ENCODE measurements around the gene GALNT14. TPM values are rescaled to one million over a fixed set of nuclear protein-coding genes. Genes with fewer than 3 reads are reported as not detected.

Gene GALNT14
- total and polyA plus RNA-seq, 4 donors, result 0.85 to 2.8 (median 2.4) TPM

DNA sequence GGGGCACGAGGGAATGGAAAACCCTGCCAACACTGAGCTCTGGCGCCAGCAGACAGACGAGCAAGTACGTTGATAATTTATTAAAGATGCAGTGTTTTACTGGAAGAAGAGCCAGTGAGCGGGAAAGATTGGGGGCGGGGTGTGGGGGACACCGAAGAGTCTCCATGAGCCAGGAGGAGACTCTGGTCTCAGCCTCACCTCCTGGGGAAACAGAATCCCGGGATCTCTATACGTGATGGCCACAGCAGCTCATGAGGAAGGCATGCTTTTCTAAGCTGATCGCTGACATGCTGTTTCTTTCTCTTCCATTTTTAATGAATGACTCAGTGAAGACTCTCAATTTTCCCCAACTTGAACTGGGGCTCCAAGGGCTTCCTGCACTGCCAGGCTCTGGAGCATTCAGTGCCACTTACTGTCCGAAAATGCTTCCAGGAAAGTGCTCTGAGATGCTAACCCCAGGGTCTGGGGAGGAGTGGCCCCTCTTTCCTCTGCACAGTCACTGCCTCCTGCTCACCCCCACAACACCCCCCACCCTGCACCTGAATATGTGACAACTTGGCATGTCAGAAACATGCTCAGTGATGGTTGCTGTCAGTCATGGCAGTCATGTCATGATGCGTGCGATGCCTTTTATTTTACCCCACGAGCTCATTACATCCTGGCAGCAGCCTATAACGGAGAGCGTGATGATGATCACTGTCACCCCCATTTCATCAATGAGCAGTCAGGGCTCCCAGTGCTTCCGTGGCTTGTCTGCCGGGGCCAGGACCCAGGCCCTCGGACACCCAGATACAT lies 166.8 kb downstream of the GALNT14 start:
- TF ChIP-seq, protein P1, sequence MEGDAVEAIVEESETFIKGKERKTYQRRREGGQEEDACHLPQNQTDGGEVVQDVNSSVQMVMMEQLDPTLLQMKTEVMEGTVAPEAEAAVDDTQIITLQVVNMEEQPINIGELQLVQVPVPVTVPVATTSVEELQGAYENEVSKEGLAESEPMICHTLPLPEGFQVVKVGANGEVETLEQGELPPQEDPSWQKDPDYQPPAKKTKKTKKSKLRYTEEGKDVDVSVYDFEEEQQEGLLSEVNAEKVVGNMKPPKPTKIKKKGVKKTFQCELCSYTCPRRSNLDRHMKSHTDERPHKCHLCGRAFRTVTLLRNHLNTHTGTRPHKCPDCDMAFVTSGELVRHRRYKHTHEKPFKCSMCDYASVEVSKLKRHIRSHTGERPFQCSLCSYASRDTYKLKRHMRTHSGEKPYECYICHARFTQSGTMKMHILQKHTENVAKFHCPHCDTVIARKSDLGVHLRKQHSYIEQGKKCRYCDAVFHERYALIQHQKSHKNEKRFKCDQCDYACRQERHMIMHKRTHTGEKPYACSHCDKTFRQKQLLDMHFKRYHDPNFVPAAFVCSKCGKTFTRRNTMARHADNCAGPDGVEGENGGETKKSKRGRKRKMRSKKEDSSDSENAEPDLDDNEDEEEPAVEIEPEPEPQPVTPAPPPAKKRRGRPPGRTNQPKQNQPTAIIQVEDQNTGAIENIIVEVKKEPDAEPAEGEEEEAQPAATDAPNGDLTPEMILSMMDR (IDR thresholded peaks at IDR 0.05; ENCODE audit: control extremely low read depth, extremely low read depth), result no peak
- H3K9ac ChIP-seq (ENCODE audit: insufficient read depth in 1 of 2, low read length in 2 of 2), result no peak overlapping the region
- H3K36me3 ChIP-seq (ENCODE audit: control insufficient read depth in 4 of 4, insufficient read depth in 4 of 4, low read length in 4 of 4), result no peaks in the 10 kb centered on the region
- H3K27me3 ChIP-seq (ENCODE audit: control insufficient read depth in 3 of 3, insufficient read depth in 3 of 3, low read length in 2 of 3), result no peaks in the 10 kb centered on the region
- 87 to 95% methylated on average over 19 of the region's 19 CpGs for WGBS, 2 donors
- H3K27ac ChIP-seq (ENCODE audit: low read depth in 1 of 2, low read length in 1 of 2), result no peak overlapping the region
- ATAC-seq (ENCODE audit: insufficient read depth, low FRiP score) (no peak), DNase-seq (no peak)
- H3K4me1 ChIP-seq (ENCODE audit: control insufficient read depth in 5 of 5, insufficient read depth in 5 of 5, low read length in 5 of 5), result no peaks in the 10 kb centered on the region
- H3K4me3 ChIP-seq, result no peak overlapping the region
- no peaks in the 10 kb centered on the region for H3K9me3 ChIP-seq (ENCODE audit: control insufficient read depth in 4 of 4, insufficient read depth in 3 of 4, low read length in 3 of 4)

DNA sequence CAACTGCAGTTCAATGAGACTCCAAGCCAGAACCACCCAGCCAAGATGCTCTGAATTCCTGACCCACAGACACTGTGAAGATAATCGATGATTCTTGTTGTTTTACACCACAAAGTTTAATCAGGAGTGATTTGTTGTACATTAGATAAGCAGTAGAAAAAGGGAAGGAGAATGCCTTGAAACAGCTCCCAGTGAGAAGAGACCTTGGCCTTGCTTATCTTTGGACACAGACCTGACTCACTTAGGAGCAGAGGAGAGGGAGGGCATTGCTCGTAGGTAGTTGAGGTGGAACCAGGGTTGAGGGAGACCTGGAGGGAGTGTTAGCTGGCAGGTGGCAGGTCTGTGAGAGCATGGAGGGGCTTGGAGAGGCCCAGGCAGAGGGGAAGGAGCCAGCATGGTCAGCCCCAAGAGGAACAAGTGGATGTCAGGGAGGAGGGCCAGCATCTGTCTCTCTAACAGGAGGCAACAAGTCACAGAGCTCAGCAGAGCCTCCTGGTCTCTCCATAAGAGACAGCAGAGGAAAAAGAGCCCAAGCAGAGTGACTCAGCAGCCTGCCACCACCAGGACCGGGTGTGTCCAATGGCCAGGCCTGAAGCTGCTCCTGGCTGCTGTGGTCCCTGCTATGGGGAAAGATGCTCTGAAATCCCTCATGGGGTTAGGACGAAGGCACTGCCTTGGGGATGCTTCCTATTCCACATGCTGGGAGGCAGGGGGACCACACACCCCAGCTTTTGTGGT lies 169.4 kb downstream of the GALNT14 start:
- TF ChIP-seq, protein P1 (IDR thresholded peaks at IDR 0.05; ENCODE audit: control extremely low read depth, extremely low read depth), result no peak
- no peak overlapping the region for H3K9ac ChIP-seq (ENCODE audit: insufficient read depth in 1 of 2, low read length in 2 of 2)
- no peak overlapping the region for H3K27ac ChIP-seq (ENCODE audit: low read depth in 1 of 2, low read length in 1 of 2)
- no peak overlapping the region for H3K4me3 ChIP-seq
- DNase-seq (no peak), ATAC-seq (ENCODE audit: insufficient read depth, low FRiP score) (no peak)
- H3K9me3 ChIP-seq (ENCODE audit: control insufficient read depth in 4 of 4, insufficient read depth in 3 of 4, low read length in 3 of 4), result peaks cover 0 to 3% (median 0%) of the 10 kb centered on the region in 4 donors
- no peaks in the 10 kb centered on the region for H3K4me1 ChIP-seq (ENCODE audit: control insufficient read depth in 5 of 5, insufficient read depth in 5 of 5, low read length in 5 of 5)
- no peaks in the 10 kb centered on the region for H3K36me3 ChIP-seq (ENCODE audit: control insufficient read depth in 4 of 4, insufficient read depth in 4 of 4, low read length in 4 of 4)
- 79 to 81% methylated on average over 4 of the region's 4 CpGs for WGBS, 2 donors
- no peaks in the 10 kb centered on the region for H3K27me3 ChIP-seq (ENCODE audit: control insufficient read depth in 3 of 3, insufficient read depth in 3 of 3, low read length in 2 of 3)

- H3K36me3 ChIP-seq (ENCODE audit: control insufficient read depth in 4 of 4, insufficient read depth in 4 of 4, low read length in 4 of 4), result no peaks in the 10 kb centered on the region
- TF ChIP-seq, protein P1 (IDR thresholded peaks at IDR 0.05; ENCODE audit: control extremely low read depth, extremely low read depth), result no peak
- no peak for ATAC-seq (ENCODE audit: insufficient read depth, low FRiP score)
- no peaks in the 10 kb centered on the region for H3K4me1 ChIP-seq (ENCODE audit: control insufficient read depth in 5 of 5, insufficient read depth in 5 of 5, low read length in 5 of 5)
- no peak for DNase-seq
- no peak overlapping the region for H3K9ac ChIP-seq (ENCODE audit: insufficient read depth in 1 of 2, low read length in 2 of 2)
- H3K4me3 ChIP-seq, result no peak overlapping the region
- H3K27me3 ChIP-seq (ENCODE audit: control insufficient read depth in 3 of 3, insufficient read depth in 3 of 3, low read length in 2 of 3), result no peaks in the 10 kb centered on the region
- 93 to 98% methylated on average over 4 of the region's 4 CpGs for WGBS, 2 donors
- no peak overlapping the region for H3K27ac ChIP-seq (ENCODE audit: low read depth in 1 of 2, low read length in 1 of 2)
- peaks cover 0 to 3% (median 0%) of the 10 kb centered on the region in 4 donors for H3K9me3 ChIP-seq (ENCODE audit: control insufficient read depth in 4 of 4, insufficient read depth in 3 of 4, low read length in 3 of 4)
Observed at GRCh38 chr2:30966786-30967185, 171.5 kb downstream of the GALNT14 start.
